Omental fat pad (tissue), 4 donors: ENCODE measurements around the gene APCDD1. TPM values are rescaled to one million over a fixed set of nuclear protein-coding genes. Genes with fewer than 3 reads are reported as not detected.
"Not testable (repeated sequence)": the region's sequence is repeated elsewhere in the genome, so short reads cannot be mapped to it uniquely, and the experiment has no call there.

Source experiments
- ATAC-seq: fragments of 150-250 bp; one replicate; pipeline ENCODE4 v1.9.1; 2016; ENCODE audit warnings: mild to moderate bottlenecking, moderate library complexity; ENCODE audit not compliant: low FRiP score
- DNase-seq: peaks from one replicate; pipeline ENCODE4 v3.0.0-alpha.2; 2019; ENCODE audit warnings: low spot score
- CTCF ChIP-seq, 3 donors: fragments of 450-650 bp; IDR thresholded peaks; one replicate each; pipeline ENCODE4 v1.5.1; 2016 to 2017; ENCODE audit warnings: antibody characterized with exemption in 3 of 3, mild to moderate bottlenecking in 3 of 3, moderate library complexity in 2 of 3
- total RNA-seq, 4 donors: library from RNA; depleted of rRNA; stranded (reverse); fragments of >200 nt; gene quantifications; one replicate each; pipeline ENCODE4 v1.1.0, GENCODE V29; 2016

The APCDD1 gene
- total RNA-seq, 4 donors from 2014 or later = 119 to 252 (median 181) TPM

- no peak for TF ChIP-seq CTCF (IDR thresholded peaks at IDR 0.05)
- ATAC-seq = no peak
These were observed 5.2 kb downstream of the APCDD1 start for GRCh38 chr18:10459587-10459986.

DNA sequence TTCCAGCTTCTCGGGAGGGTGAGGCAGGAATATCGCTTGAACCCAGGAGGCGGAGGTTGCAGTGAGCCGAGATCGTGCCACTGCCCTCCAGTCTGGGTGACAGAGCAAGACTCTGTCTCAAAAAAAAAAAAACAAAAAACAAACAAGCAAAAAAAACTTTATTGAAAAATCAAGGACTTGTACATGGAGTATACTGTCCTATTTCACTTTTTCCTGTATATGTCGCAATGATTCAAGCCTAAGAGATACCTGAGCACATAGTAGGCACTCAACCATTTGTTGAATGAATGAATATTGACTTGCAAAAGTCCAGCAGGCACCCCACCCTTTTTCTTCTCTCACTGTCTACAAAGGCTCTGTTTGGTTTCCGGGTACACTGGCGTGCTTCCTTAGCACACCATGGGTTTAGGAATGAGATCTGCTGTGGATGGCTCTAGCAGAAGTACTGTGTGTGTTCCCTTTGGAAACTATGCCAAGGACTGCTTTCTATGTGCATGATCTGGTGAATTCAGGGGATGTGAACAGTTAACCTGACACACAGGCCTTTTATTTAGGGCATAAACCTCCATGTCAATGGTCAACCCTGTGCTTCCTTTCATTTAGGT lies 6.1 kb downstream of the APCDD1 start:
- no peak for ATAC-seq
- no peak for DNase-seq
- no peak for TF ChIP-seq CTCF (IDR thresholded peaks at IDR 0.05)

More at GRCh38 chr18:10459587-10459986, 5.2 kb downstream of the APCDD1 start:
- DNase-seq = no peak

- ATAC-seq (no peak), DNase-seq (no peak)
- TF ChIP-seq CTCF (IDR thresholded peaks at IDR 0.05) = no peak
These were observed 7.6 kb downstream of the APCDD1 start for GRCh38 chr18:10461989-10462388.

GRCh38 chr18:10462597-10462996 lies 8.2 kb downstream of the APCDD1 start:
- no peak for DNase-seq
- TF ChIP-seq CTCF (IDR thresholded peaks at IDR 0.05) = no peak
- ATAC-seq = no peak

DNA sequence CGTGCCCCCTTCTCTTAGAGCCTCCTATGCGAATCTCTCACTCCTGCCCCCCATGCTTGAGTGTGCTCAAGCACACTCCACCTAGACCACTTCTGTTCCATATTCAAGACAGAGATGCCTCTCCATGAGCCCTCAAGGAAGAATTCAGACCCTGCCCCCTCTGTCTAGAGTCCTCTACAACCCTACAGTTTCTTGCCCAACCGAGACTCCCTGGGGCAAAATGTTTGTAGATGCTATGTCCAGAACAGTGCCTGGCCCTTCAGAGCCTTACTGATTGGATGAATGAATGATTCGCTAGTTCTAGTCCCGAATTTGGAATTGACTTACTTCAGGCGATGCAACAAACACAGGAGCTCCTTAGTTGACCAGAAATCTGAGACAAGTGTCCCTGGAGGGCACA lies 8.7 kb downstream of the APCDD1 start:
- no peak for TF ChIP-seq CTCF (IDR thresholded peaks at IDR 0.05)
- DNase-seq (no peak), ATAC-seq (no peak)

DNA sequence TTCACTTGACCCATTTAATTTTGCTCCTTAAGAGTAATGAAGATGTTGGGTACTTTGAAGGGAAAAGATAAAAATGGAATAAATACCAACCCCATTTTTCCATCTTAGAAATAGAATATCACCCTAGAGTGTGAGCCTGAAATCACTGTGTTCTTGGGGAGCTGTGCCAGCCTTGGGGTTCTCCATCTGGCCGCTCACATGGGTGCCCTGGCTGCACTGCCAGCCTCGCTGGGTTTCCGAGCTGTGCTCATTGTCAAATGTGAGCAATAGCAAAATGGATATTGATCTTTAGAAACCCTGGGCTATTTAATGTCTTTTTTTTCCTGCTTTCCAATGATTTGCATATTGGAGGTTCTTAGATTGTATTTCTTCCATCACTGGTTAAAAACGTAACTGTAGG lies 9.3 kb downstream of the APCDD1 start:
- no peak for ATAC-seq
- DNase-seq = no peak
- no peak for TF ChIP-seq CTCF (IDR thresholded peaks at IDR 0.05)

- ATAC-seq, DNase-seq: not testable (repeated sequence)
These were observed 9.8 kb downstream of the APCDD1 start for GRCh38 chr18:10464161-10464648.
